Measurements from ENCODE around the gene ADAM19. TPM values are rescaled to one million over a fixed set of nuclear protein-coding genes. Genes with fewer than 3 reads are reported as not detected.

The ADAM19 gene
- polyA plus RNA-seq, 3 donors from 2014 or later: 0.03 to 0.10 TPM; not detected in 1

DNA sequence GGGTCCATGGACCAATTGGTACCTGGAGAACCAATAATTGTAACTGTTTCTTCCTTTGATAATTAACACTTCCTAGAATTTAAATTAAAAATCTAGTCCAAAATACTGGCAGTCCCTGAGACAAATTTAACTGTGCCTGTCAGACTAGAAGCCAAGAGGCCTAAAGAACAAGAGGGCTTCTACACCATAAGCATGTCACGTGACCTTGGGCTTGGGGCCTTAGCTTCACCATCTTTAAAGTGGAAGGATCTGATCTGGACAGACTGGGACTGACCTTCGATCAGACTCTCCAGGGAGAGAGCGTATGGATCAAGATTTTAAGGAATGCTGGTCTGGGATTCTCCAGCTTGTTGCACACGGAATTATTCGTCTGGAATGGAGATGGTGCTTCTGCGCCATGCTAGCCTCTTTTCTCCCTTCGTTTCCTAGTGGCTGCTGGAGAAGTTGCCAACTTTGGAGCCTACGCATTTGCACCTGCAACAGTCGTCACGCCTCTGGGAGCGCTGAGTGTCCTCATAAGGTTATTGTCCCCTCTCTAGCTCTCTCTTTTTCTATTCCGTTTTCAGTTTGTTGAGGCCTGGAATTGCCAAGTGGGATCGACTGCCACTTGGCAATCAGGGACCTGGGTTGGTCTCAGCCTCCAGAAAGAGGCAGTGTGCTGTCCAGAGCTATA lies 107.1 kb downstream of the ADAM19 start:
- peaks cover 0 to 4% (median 2%) of the 10 kb centered on the region in 3 donors for H3K27me3 Mint-ChIP-seq (ENCODE audit: low read depth in 3 of 3)
- H3K36me3 Mint-ChIP-seq: no peaks in the 10 kb centered on the region
- no peak overlapping the region for H3K4me3 Mint-ChIP-seq
- no peak overlapping the region for H3K27ac Mint-ChIP-seq
- no peak for DNase-seq
- no peaks in the 10 kb centered on the region for H3K9me3 Mint-ChIP-seq
- H3K4me1 Mint-ChIP-seq: no peaks in the 10 kb centered on the region

DNA sequence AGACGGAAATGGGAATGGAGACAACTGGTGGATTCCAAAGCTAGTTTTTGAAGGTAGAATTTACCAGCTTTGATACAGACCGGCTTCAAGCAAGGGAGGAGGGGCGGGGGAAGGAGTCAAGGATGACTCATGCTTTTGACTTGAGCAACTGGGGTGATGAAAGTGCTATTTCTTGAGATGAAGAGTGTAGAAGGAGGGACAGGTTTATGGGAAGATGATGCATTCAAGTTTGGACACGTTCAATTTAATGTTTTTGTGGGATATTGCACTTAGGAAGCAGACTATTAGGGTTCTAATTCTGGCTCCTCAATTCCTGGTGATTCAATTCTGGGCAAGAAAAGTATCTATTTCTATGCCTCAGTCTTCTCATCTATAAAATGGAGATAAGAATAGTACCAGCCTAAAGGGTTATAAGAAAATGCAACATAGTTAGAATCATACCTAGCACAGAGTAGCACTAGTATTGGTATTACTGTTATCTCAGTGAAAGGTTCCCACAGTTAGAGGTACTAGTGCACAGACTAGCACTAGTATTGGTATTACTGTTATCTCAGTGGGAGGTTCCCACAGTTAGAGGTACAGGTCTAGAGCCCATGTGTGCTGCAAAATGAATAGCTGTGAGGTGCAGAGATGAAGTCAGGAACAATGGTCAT lies 110.9 kb downstream of the ADAM19 start:
- no peak for DNase-seq
- H3K27me3 Mint-ChIP-seq (ENCODE audit: low read depth in 3 of 3): peaks cover 1 to 20% (median 2%) of the 10 kb centered on the region in 3 donors
- no peak overlapping the region for H3K27ac Mint-ChIP-seq
- H3K36me3 Mint-ChIP-seq: no peaks in the 10 kb centered on the region
- peaks cover 0 to 1% (median 0%) of the 10 kb centered on the region in 6 donors for H3K9me3 Mint-ChIP-seq
- no peak overlapping the region for H3K4me3 Mint-ChIP-seq
- peaks cover 4 to 5% of the 10 kb centered on the region in 2 donors for H3K4me1 Mint-ChIP-seq

DNA sequence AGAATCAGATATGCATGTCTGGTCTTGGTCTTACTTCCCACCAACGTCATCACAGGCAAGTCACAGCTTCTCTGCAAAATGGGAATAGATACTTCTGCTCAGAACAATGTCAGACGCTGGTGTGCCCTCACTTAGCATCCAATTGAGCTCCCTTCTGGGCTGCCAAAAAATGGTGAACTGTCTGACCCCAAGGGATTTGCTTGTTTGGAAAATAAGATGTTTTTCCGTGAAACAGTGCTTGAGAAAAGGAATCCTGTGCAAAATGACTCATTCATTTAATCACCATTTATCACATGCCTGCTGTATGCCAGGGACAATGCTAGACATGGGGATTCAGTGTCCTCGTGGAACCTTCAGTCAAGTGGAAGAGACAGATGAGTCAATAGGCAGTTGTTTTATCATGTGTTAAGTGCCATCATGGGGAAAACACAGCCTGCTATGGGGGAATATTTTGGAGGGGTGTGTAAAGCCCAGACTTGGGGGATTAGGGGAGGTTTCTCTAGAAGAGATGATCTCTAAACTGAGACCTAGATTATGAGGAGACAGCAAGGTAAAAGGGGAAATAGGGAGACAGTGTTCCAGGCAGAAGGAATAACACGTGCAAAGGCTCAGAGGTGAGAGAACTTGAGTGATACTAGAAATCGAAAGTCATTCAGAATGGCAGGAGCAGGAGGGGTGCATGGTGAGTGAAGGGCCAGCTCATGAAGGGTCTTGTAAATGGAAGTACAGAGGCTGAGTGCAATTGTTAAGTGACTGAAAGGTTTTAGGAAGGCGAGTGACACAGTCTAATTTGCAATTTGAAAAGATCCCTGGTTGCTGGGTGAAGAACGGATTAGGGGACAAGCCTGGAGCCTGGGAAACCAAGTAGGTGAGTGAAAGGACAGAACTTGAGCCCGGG lies 111.7 kb downstream of the ADAM19 start:
- H3K27ac Mint-ChIP-seq: no peak overlapping the region
- peaks cover 0 to 1% (median 0%) of the 10 kb centered on the region in 6 donors for H3K9me3 Mint-ChIP-seq
- peaks cover 2 to 24% (median 3%) of the 10 kb centered on the region in 3 donors for H3K27me3 Mint-ChIP-seq (ENCODE audit: low read depth in 3 of 3)
- H3K4me3 Mint-ChIP-seq: peak overlapping the region in 1 of 5 donors; percentile 19
- H3K36me3 Mint-ChIP-seq: no peaks in the 10 kb centered on the region
- H3K4me1 Mint-ChIP-seq: peaks cover 4 to 5% of the 10 kb centered on the region in 2 donors
- DNase-seq: no peak

DNA sequence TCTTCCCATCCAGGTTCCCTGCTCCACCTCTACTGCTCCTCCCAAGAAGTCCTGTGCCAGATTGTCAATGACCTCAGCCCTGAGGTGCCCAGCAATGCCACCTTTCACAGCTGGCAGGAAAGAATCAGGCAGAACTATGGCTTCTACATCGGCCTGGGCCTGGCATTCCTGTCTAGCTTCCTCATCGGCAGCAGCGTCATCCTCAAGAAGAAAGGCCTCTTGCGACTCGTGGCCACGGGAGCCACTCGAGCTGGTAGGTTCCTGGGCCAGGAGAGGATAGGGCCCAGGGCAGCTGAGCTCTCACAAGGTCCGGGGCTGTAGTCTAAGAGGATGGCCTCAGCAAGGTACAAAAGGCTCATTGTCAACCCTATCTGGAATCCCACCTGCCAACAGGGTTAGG lies 112.5 kb downstream of the ADAM19 start:
- peaks cover 2 to 24% (median 3%) of the 10 kb centered on the region in 3 donors for H3K27me3 Mint-ChIP-seq (ENCODE audit: low read depth in 3 of 3)
- DNase-seq: no peak
- peaks cover 0 to 1% (median 0%) of the 10 kb centered on the region in 6 donors for H3K9me3 Mint-ChIP-seq
- no peak overlapping the region for H3K4me3 Mint-ChIP-seq
- no peak overlapping the region for H3K27ac Mint-ChIP-seq
- peaks cover 4 to 5% of the 10 kb centered on the region in 2 donors for H3K4me1 Mint-ChIP-seq
- no peaks in the 10 kb centered on the region for H3K36me3 Mint-ChIP-seq

DNA sequence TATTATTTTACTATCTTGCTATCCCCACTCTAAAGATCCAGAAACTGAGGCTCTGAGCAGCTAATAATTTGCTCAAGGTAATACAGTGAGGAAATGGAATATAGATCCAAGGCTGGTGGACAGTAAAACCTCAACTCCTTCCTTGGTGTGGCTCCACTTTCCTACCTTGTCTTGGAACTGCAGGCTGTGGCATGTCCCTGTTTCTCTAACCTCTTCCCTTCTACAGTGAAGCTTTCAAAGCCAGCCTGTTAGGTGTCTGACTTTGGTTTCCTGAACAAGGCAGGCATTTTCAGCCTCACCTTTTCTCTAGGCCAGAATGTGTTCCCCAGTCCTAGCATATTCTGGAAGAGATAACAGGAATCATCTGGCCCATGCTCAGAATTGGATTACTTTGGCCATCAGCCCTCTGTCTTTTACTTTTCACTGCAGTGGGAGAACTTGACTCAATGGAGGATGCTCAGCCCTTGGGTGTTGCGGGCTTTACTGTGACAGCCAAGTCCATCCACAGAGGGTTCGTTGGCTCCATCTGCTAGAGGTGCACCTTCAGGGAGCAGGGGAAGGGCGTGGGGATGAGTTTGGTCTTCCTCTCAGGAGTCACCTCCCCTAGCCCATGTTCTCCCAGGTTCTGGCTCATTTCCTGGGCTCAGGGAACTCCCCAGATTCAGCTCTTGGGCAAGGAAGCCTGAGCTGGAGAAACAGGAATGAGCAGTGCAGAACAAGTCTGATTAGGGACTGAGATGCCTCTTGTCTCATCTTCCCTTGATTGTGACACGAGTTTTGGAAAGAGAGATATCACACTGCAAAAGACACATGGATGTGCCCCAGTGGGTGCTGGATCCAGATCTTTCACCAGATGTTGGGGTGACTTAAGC lies 114.4 kb downstream of the ADAM19 start:
- no peak for DNase-seq
- Mint-ChIP-seq H3K9me3 (peaks cover 0 to 1% (median 0%) of the 10 kb centered on the region in 6 donors), H3K36me3 (no peaks in the 10 kb centered on the region), H3K27ac (no peak overlapping the region), H3K27me3 (ENCODE audit: low read depth in 3 of 3) (peaks cover 2 to 26% (median 3%) of the 10 kb centered on the region in 3 donors), H3K4me1 (peaks cover 4 to 5% of the 10 kb centered on the region in 2 donors), H3K4me3 (peak overlapping the region in 2 of 5 donors; percentile 37 to 60)

DNA sequence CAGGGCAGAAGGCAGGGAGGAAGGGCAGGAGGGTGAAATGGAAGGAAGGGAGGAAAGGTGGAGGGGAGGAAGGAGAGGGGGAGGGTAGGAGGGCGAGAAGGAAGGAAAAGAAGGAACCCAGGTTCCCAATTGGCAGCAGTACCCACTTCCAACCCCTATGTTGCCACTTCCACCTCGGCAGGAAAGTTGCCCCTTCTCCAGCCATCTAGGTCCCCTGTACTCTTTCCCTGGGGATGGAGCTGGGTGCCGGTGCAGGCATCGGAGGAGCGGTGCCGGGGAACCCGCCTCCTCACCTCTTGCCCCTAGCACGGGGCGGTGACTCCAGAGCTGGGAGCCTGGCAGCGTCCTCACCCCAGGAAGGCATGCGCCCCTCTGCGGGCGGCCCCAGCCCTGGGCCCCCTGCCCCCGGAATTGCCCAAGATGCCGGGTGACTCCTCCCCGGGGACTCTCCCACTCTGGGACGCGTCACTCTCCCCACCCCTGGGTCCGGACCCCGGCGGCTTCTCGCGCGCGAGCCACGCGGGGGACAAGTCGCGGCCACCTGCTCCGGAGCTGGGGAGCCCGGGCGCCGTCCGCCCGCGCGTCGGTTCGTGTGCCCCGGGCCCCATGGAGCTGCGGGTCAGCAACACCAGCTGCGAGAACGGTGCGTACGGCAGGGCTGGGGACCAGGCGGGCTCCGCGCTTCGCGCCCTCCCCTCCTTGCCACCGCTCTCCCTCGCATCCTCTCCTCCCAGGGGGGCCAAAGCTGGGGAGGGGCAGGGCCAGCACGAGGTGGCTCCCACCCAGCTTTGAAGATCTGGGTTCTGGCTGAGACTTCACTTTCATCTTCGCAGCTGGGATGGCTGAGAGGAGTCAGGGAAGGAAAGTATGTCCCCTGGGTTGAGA lies 115.6 kb downstream of the ADAM19 start, which contains the start of gene NIPAL4:
Gene NIPAL4 (plus strand): TSS at position 499 of the 885 bp plus-strand sequence. CDS start 108 bp downstream, at position 607.
- Mint-ChIP-seq H3K27me3 (ENCODE audit: low read depth in 3 of 3) (peaks cover 3 to 26% (median 4%) of the 10 kb centered on the region in 3 donors), H3K36me3 (no peaks in the 10 kb centered on the region), H3K4me3 (peak within 1 kb of the TSS in 2 of 5 donors; percentile 37 to 65), H3K4me1 (peaks cover 10 to 14% of the 10 kb centered on the region in 2 donors), H3K27ac (no peak within 1 kb of the TSS), H3K9me3 (peaks cover 0 to 1% (median 0%) of the 10 kb centered on the region in 6 donors)
- DNase-seq: no peak

DNA sequence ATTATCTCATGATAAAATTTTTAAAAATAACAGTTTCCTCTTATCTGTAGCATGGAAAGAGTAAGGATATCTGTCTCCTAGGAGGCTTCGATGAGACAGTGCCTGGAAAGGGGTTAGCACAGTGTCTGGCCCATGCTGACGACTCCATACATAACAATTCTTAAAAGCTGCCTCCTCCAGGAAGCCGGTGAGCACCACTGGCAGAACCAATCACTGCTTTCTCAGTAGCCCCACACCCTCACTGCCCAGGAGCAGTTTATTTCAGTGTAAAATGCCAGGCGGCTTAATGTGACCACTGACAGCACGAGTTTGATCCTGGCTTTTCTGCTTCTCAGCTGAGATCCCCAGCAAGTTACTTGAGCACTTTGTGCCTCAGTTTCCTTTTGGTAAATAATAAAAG lies 116.7 kb downstream of the ADAM19 start:
- Mint-ChIP-seq H3K4me3 (no peak overlapping the region), H3K27ac (no peak overlapping the region), H3K36me3 (no peaks in the 10 kb centered on the region), H3K27me3 (ENCODE audit: low read depth in 3 of 3) (peaks cover 1 to 30% (median 2%) of the 10 kb centered on the region in 3 donors), H3K4me1 (peaks cover 12 to 20% of the 10 kb centered on the region in 2 donors), H3K9me3 (peaks cover 0 to 1% (median 0%) of the 10 kb centered on the region in 6 donors)
- no peak for DNase-seq

DNA sequence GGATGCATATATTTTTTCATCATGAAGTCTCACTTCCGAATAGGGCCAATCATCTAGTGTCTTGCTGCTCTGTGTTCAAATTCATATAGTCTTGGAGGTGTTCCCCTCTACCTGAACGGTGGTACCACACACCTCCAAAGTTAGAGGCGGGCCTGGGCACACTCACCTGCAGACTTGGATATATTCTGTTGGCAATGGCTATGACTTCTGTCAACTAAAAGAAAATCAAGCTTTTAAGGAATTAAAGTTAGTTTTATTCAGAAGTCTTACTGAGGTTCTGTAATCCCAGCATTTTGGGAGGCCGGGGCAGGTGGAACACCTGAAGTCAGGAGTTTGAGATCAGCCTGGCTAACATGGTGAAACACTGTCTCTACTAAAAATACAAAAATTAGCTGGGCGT lies 118.2 kb downstream of the ADAM19 start:
- no peak for DNase-seq
- H3K9me3 Mint-ChIP-seq: peaks cover 0 to 1% (median 0%) of the 10 kb centered on the region in 6 donors
- H3K27me3 Mint-ChIP-seq (ENCODE audit: low read depth in 3 of 3): peaks cover 1 to 30% (median 4%) of the 10 kb centered on the region in 3 donors
- no peak overlapping the region for H3K4me3 Mint-ChIP-seq
- no peak overlapping the region for H3K27ac Mint-ChIP-seq
- peaks cover 12 to 20% of the 10 kb centered on the region in 2 donors for H3K4me1 Mint-ChIP-seq
- H3K36me3 Mint-ChIP-seq: no peaks in the 10 kb centered on the region

DNA sequence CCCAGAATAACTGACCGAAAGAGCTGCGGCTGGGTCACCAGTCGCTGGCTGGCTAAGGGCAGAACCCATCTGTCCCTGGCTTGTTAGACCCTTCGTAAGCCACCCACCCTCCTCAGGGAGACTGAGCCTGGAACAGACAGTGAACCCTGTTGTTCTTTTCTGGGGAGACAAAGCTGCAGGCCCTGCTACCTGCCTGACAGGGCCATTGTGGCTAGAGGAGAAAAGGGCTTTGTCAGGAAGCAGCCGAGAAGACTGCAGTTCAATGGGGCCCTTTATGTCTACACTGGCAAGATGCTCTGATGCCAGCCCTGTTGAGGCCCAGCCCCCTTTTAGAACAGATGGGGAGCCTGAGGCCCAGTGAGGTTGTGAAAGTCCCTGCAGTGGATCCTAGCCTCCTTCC lies 119.3 kb downstream of the ADAM19 start:
- Mint-ChIP-seq H3K27ac (no peak overlapping the region), H3K4me3 (no peak overlapping the region), H3K4me1 (peaks cover 12 to 20% of the 10 kb centered on the region in 2 donors), H3K36me3 (no peaks in the 10 kb centered on the region), H3K27me3 (ENCODE audit: low read depth in 3 of 3) (peaks cover 1 to 20% (median 4%) of the 10 kb centered on the region in 3 donors), H3K9me3 (peaks cover 0 to 2% (median 0%) of the 10 kb centered on the region in 6 donors)
- no peak for DNase-seq

DNA sequence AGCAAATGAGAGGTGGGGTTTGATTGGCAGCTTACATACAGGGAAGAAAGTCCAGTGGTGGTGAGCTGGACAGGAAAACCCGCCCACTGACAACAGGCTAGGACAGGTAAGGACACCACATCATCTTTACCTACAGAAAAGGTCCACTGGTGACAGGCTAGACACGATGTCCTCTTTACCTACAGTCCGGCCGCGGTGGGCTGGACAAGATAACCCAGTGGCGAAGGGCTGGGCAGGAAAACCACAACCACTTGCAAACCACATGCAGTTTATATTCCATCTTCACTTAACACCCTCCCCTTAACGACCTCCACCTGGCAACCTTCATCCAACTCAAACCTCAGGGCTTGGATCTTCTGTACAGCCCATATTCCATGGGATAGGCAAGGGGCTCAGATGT lies 120.5 kb downstream of the ADAM19 start:
- H3K9me3 Mint-ChIP-seq: peaks cover 0 to 2% (median 0%) of the 10 kb centered on the region in 6 donors
- H3K36me3 Mint-ChIP-seq: no peaks in the 10 kb centered on the region
- H3K27ac Mint-ChIP-seq: no peak overlapping the region
- no peak overlapping the region for H3K4me3 Mint-ChIP-seq
- peaks cover 1 to 10% (median 4%) of the 10 kb centered on the region in 3 donors for H3K27me3 Mint-ChIP-seq (ENCODE audit: low read depth in 3 of 3)
- DNase-seq: peak in 2 of 3 donors; percentile 11 to 20
- peaks cover 8 to 15% of the 10 kb centered on the region in 2 donors for H3K4me1 Mint-ChIP-seq

DNA sequence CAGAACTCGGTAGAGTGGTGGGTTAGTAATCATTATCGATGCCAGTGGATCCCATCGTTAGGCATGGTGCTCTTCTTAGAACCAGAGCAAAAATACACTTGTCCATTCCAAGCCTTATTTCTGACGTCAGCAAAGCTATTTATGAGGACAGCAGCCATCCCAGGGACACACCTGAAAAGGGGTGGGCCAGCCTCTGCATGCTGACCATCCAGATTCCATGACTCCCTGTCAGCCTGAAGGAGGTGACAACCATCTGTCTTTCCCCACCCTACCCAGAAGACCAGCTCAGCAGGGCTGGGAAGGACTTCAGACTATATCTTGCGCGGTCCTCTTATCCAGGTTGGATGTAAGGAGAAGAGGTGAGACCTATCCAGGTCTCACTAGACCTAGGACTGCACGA lies 121.3 kb downstream of the ADAM19 start:
- DNase-seq: no peak
- Mint-ChIP-seq H3K27ac (no peak overlapping the region), H3K27me3 (ENCODE audit: low read depth in 3 of 3) (peaks cover 2 to 8% (median 4%) of the 10 kb centered on the region in 3 donors), H3K4me3 (no peak overlapping the region), H3K36me3 (no peaks in the 10 kb centered on the region), H3K9me3 (peaks cover 0 to 2% (median 0%) of the 10 kb centered on the region in 6 donors), H3K4me1 (peaks cover 8 to 15% of the 10 kb centered on the region in 2 donors)

DNA sequence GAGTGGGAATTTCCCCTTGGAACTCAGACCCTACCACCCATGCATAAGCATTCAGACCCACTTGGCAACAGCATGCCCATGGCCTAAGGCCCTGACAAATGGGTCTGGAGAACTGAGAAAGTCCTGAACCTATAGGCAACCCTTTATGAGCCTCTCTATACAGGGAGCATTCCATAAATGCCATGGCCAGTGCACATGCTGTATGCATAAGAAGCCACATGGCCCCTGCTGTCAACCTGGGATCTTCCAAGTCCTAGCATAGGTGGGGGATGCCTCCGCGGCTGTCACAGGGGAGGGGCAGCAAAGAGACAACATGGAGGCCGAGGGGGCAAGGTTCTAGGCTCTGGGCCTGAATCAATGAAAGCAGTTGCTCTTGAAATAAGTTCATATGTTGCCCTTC lies 123.8 kb downstream of the ADAM19 start:
- Mint-ChIP-seq H3K27ac (no peak overlapping the region), H3K4me3 (no peak overlapping the region), H3K9me3 (peaks cover 0 to 2% (median 0%) of the 10 kb centered on the region in 6 donors), H3K36me3 (no peaks in the 10 kb centered on the region), H3K27me3 (ENCODE audit: low read depth in 3 of 3) (peaks cover 2 to 6% (median 4%) of the 10 kb centered on the region in 3 donors), H3K4me1 (peaks cover 8 to 15% of the 10 kb centered on the region in 2 donors)
- DNase-seq: no peak
